Neural cell (in vitro differentiated cells): ENCODE data around the gene STUB1. TPM values are rescaled to one million over a fixed set of nuclear protein-coding genes. Genes with fewer than 3 reads are reported as not detected.

Experiments used
- H2AFZ ChIP-seq: fragments of 200-600, 300-800 bp; sonication (generic), shearing (Covaris generic); 2 replicates; pipeline ENCODE4 v1.6.0; 2014; ENCODE audit warnings: low read depth, mild to moderate bottlenecking, antibody characterized with exemption, low read length, moderate library complexity
- H3F3A ChIP-seq: fragments of 200-600 bp; shearing (Covaris generic); 2 replicates; pipeline ENCODE4 v1.6.1; 2016; ENCODE audit warnings: mild to moderate bottlenecking, moderate library complexity, mixed read lengths, antibody characterized with exemption, low read length; ENCODE audit not compliant: insufficient read depth, poor library complexity, severe bottlenecking
- H3K27ac ChIP-seq: fragments of 200-600, 300-800 bp; sonication (generic), shearing (Covaris generic); 2 replicates; pipeline ENCODE4 v1.5.1; 2014; ENCODE audit warnings: mild to moderate bottlenecking, low read length, moderate library complexity
- H3K27me3 ChIP-seq: fragments of 300-800, 200-600 bp; sonication (generic), shearing (Covaris generic); 2 replicates; pipeline ENCODE4 v1.6.0; 2014; ENCODE audit warnings: mild to moderate bottlenecking, low read depth, low read length, moderate library complexity; ENCODE audit not compliant: insufficient read depth
- H3K36me3 ChIP-seq: fragments of 300-800, 200-600 bp; sonication (generic), shearing (Covaris generic); 2 replicates; pipeline ENCODE4 v1.5.1; 2014; ENCODE audit warnings: mild to moderate bottlenecking, antibody characterized with exemption, low read length, moderate library complexity; ENCODE audit not compliant: insufficient read depth
- H3K4me2 ChIP-seq: fragments of 300-800, 200-600 bp; sonication (generic), shearing (Covaris generic); 2 replicates; pipeline ENCODE4 v1.6.0; 2014; ENCODE audit warnings: mild to moderate bottlenecking, low read length
- H3K4me3 ChIP-seq: fragments of 300-800, 200-600 bp; sonication (generic), shearing (Covaris generic); 2 replicates; pipeline ENCODE4 v1.5.1; 2014; ENCODE audit warnings: mild to moderate bottlenecking, low read length, moderate library complexity
- H3K79me2 ChIP-seq: fragments of 200-600 bp; shearing (Covaris generic); replicated peaks from 2 replicates; pipeline ENCODE4 v1.6.0; 2014; ENCODE audit warnings: mild to moderate bottlenecking, low read length, moderate library complexity; ENCODE audit not compliant: insufficient read depth
- H3K9ac ChIP-seq: fragments of 300-800, 200-600 bp; sonication (generic), shearing (Covaris generic); 2 replicates; pipeline ENCODE4 v1.6.1; 2016; ENCODE audit warnings: mild to moderate bottlenecking, low read length, mixed read lengths
- H3K9me2 ChIP-seq: fragments of 200-600 bp; shearing (Covaris generic); 2 replicates; pipeline ENCODE4 v1.6.1; 2016; ENCODE audit warnings: mild to moderate bottlenecking, low read length, mixed read lengths; ENCODE audit not compliant: insufficient read depth
- H3K9me3 ChIP-seq: fragments of 200-600, 300-800 bp; sonication (generic), shearing (Covaris generic); 2 replicates; pipeline ENCODE4 v1.6.1; 2016; ENCODE audit warnings: mild to moderate bottlenecking, mixed run types, low read length, moderate library complexity, mixed read lengths
- H4K20me1 ChIP-seq: fragments of 200-600 bp; shearing (Covaris generic); 2 replicates; pipeline ENCODE4 v1.6.1; 2016; ENCODE audit warnings: mild to moderate bottlenecking, mixed run types; ENCODE audit not compliant: insufficient read depth
- EP300 ChIP-seq: fragments of 450-650 bp; conservative IDR thresholded peaks from 2 replicates; pipeline ENCODE4 v1.6.1; 2014; ENCODE audit warnings: antibody characterized with exemption, mild to moderate bottlenecking, moderate library complexity; ENCODE audit not compliant: poor library complexity, severe bottlenecking
- EZH2 ChIP-seq: fragments of 200-600, 300-800 bp; shearing (Covaris generic), sonication (generic); IDR thresholded peaks from 2 replicates; pipeline ENCODE4 v1.6.1; 2014; ENCODE audit warnings: antibody characterized with exemption, low read length, borderline replicate concordance, mild to moderate bottlenecking; ENCODE audit not compliant: insufficient read depth, poor library complexity, severe bottlenecking
- MXI1 ChIP-seq: fragments of 450-650 bp; conservative IDR thresholded peaks from 2 replicates; pipeline ENCODE4 v1.6.1; 2014; ENCODE audit warnings: antibody characterized with exemption, mild to moderate bottlenecking; ENCODE audit not compliant: poor library complexity, severe bottlenecking
- POLR2AphosphoS5 ChIP-seq: IDR thresholded peaks from 2 replicates; pipeline ENCODE4 v1.6.1; 2012
- RAD21 ChIP-seq: fragments of 450-650 bp; conservative IDR thresholded peaks from 2 replicates; pipeline ENCODE4 v1.6.1; 2014; ENCODE audit warnings: antibody characterized with exemption, mild to moderate bottlenecking, moderate library complexity
- SMC3 ChIP-seq: fragments of 450-650 bp; conservative IDR thresholded peaks from 2 replicates; pipeline ENCODE4 v1.6.1; 2014; ENCODE audit warnings: antibody characterized with exemption, mild to moderate bottlenecking, moderate library complexity; ENCODE audit not compliant: poor library complexity
- TAF1 ChIP-seq: IDR thresholded peaks from 2 replicates; pipeline ENCODE4 v1.6.1; 2012; ENCODE audit warnings: low read depth
- polyA plus RNA-seq: library from polyadenylated mRNA; depleted of rRNA; stranded (reverse); fragments of >200 nt; gene quantifications from 2 replicates; pipeline ENCODE4 v1.2.3, GENCODE V29; 2014
- TF ChIP-seq, protein P1 (sequence below): IDR thresholded peaks from 2 replicates; pipeline ENCODE4 v1.6.1; 2012; ENCODE audit warnings: borderline replicate concordance
- TF ChIP-seq, protein P2 (sequence below): fragments of 450-650 bp; IDR thresholded peaks from 2 replicates; pipeline ENCODE4 v1.5.1; 2014; ENCODE audit warnings: antibody characterized with exemption, mild to moderate bottlenecking, moderate library complexity; ENCODE audit not compliant: poor library complexity, severe bottlenecking

STUB1 gene
- polyA plus RNA-seq, 1 donor from 2014 or later: 120 TPM

DNA sequence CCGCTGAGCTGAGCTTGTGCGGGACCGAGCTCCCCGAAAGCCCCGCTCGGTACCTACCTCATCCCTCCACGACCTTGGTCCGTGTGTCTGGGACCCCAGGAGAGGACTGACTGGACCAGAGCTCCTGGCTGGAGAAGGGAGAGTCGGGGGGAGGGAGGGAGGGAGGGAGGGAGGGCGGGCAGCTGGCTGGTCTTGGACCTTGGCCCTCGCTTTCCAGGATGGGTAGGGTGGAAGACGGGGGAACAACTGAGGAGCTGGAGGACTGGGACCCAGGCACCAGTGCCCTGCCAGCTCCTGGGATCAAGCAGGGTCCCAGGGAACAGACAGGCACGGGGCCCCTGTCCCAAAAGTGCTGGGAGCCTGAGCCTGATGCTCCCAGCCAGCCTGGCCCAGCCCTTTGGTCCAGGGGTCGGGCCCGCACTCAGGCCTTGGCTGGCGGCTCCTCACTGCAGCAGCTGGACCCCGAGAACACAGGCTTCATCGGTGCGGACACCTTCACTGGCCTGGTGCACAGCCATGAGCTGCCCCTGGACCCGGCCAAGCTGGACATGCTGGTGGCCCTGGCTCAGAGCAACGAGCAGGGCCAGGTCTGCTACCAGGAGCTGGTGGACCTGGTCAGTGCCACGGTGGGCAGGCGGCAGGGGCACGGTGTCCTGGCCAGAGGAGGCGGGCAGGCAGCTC is 4.2 kb upstream of the STUB1 start:
- no peak for TF ChIP-seq SMC3
- no peak for TF ChIP-seq POLR2AphosphoS5
- TF ChIP-seq EP300: no peak
- TF ChIP-seq TAF1: no peak
- no peak for TF ChIP-seq MXI1
- TF ChIP-seq, protein P1, sequence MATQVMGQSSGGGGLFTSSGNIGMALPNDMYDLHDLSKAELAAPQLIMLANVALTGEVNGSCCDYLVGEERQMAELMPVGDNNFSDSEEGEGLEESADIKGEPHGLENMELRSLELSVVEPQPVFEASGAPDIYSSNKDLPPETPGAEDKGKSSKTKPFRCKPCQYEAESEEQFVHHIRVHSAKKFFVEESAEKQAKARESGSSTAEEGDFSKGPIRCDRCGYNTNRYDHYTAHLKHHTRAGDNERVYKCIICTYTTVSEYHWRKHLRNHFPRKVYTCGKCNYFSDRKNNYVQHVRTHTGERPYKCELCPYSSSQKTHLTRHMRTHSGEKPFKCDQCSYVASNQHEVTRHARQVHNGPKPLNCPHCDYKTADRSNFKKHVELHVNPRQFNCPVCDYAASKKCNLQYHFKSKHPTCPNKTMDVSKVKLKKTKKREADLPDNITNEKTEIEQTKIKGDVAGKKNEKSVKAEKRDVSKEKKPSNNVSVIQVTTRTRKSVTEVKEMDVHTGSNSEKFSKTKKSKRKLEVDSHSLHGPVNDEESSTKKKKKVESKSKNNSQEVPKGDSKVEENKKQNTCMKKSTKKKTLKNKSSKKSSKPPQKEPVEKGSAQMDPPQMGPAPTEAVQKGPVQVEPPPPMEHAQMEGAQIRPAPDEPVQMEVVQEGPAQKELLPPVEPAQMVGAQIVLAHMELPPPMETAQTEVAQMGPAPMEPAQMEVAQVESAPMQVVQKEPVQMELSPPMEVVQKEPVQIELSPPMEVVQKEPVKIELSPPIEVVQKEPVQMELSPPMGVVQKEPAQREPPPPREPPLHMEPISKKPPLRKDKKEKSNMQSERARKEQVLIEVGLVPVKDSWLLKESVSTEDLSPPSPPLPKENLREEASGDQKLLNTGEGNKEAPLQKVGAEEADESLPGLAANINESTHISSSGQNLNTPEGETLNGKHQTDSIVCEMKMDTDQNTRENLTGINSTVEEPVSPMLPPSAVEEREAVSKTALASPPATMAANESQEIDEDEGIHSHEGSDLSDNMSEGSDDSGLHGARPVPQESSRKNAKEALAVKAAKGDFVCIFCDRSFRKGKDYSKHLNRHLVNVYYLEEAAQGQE: no peak
- no peak for TF ChIP-seq RAD21
- TF ChIP-seq EZH2: no peak
- TF ChIP-seq, protein P2, sequence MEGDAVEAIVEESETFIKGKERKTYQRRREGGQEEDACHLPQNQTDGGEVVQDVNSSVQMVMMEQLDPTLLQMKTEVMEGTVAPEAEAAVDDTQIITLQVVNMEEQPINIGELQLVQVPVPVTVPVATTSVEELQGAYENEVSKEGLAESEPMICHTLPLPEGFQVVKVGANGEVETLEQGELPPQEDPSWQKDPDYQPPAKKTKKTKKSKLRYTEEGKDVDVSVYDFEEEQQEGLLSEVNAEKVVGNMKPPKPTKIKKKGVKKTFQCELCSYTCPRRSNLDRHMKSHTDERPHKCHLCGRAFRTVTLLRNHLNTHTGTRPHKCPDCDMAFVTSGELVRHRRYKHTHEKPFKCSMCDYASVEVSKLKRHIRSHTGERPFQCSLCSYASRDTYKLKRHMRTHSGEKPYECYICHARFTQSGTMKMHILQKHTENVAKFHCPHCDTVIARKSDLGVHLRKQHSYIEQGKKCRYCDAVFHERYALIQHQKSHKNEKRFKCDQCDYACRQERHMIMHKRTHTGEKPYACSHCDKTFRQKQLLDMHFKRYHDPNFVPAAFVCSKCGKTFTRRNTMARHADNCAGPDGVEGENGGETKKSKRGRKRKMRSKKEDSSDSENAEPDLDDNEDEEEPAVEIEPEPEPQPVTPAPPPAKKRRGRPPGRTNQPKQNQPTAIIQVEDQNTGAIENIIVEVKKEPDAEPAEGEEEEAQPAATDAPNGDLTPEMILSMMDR: no peak
- H3K79me2 ChIP-seq: peaks cover 2% of the 10 kb centered on the region
- H2AFZ ChIP-seq: no peak overlapping the region
- H3K27ac ChIP-seq: no peak overlapping the region
- no peaks in the 10 kb centered on the region for H3K9me3 ChIP-seq
- peaks cover 1% of the 10 kb centered on the region for H4K20me1 ChIP-seq
- H3K4me3 ChIP-seq: no peak overlapping the region
- no peak overlapping the region for H3K4me2 ChIP-seq
- H3K36me3 ChIP-seq: no peaks in the 10 kb centered on the region
- peaks cover 3% of the 10 kb centered on the region for H3K27me3 ChIP-seq
- no peaks in the 10 kb centered on the region for H3F3A ChIP-seq
- H3K9me2 ChIP-seq: no peaks in the 10 kb centered on the region
- no peak overlapping the region for H3K9ac ChIP-seq

DNA sequence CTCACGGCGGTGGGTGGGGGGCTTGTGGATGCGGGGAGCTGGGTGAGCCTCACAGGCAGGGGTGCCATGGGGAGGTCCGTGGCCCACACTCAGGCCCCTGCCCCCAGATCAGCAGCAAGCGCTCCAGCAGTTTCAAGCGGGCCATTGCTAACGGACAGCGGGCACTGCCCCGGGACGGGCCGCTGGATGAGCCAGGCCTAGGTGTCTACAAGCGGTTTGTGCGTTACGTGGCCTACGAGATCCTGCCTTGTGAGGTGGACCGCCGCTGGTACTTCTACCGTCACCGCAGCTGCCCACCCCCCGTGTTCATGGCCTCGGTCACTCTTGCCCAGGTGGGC is 3.7 kb upstream of the STUB1 start:
- H3K9me2 ChIP-seq: no peaks in the 10 kb centered on the region
- H3K79me2 ChIP-seq: peaks cover 7% of the 10 kb centered on the region
- TF ChIP-seq EP300 (no peak), SMC3 (no peak)
- no peak overlapping the region for H3K4me2 ChIP-seq
- H4K20me1 ChIP-seq: peaks cover 6% of the 10 kb centered on the region
- no peaks in the 10 kb centered on the region for H3F3A ChIP-seq
- H3K9me3 ChIP-seq: no peaks in the 10 kb centered on the region
- H3K27me3 ChIP-seq: peaks cover 3% of the 10 kb centered on the region
- H3K9ac ChIP-seq: no peak overlapping the region
- H3K4me3 ChIP-seq: no peak overlapping the region
- no peak overlapping the region for H2AFZ ChIP-seq
- no peak overlapping the region for H3K27ac ChIP-seq
- no peaks in the 10 kb centered on the region for H3K36me3 ChIP-seq

DNA sequence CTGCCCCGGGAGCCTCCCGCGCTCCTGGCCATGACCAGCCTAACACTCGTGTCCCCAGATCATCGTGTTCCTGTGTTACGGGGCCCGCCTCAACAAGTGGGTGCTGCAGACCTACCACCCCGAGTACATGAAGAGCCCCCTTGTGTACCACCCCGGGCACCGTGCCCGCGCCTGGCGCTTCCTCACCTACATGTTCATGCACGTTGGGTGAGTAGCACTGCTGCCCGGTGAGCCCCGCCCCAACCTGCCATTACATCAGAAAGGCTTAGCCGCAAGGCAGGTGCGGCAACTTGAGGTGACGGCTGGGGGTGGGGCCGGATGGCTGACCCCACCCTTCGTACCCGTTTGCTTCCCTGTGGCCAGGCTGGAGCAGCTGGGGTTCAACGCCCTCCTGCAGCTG is 3.3 kb upstream of the STUB1 start:
- H3F3A ChIP-seq: no peaks in the 10 kb centered on the region
- TF ChIP-seq TAF1 (no peak), RAD21 (no peak), POLR2AphosphoS5 (no peak), SMC3 (no peak), MXI1 (no peak), EP300 (no peak)
- TF ChIP-seq, protein P2: no peak
- no peaks in the 10 kb centered on the region for H3K9me2 ChIP-seq
- H3K9ac ChIP-seq: no peak overlapping the region
- H3K79me2 ChIP-seq: peaks cover 11% of the 10 kb centered on the region
- no peaks in the 10 kb centered on the region for H3K36me3 ChIP-seq
- no peak overlapping the region for H3K27ac ChIP-seq
- no peaks in the 10 kb centered on the region for H3K9me3 ChIP-seq
- peaks cover 6% of the 10 kb centered on the region for H4K20me1 ChIP-seq
- no peak overlapping the region for H3K4me3 ChIP-seq
- peaks cover 3% of the 10 kb centered on the region for H3K27me3 ChIP-seq
- no peak overlapping the region for H3K4me2 ChIP-seq
- H2AFZ ChIP-seq: no peak overlapping the region
